GM18526 (cell line): ENCODE measurements around the gene SLC35F6.

Source experiments
- POLR2A ChIP-seq: IDR thresholded peaks from 3 replicates; pipeline ENCODE4 v1.6.1; 2011; ENCODE audit not compliant: insufficient read length; ENCODE audit errors: extremely low read depth

SLC35F6 gene

GRCh38 chr2:26725521-26725820 lies 38.6 kb upstream of the SLC35F6 start:
- TF ChIP-seq POLR2A, result no peak

DNA sequence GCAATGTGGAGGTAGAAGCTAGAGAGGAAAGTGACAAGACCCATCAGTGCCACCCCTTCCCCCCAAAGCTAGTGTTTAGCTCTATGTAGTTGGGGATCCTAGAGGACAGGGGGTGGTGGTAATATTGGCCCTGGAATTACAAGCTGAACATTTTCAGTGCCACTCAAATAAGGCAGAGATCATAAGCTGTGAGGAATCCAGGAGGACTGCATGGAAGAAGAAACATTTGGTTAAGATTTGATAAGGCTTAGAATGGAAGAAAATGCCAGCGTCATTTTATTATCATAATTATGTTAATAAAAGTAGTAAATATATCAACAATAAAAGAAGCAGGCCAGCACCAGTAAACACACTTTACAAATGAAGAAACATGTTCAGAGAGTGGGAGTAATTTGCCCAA lies 37.9 kb upstream of the SLC35F6 start:
- no peak for TF ChIP-seq POLR2A

DNA sequence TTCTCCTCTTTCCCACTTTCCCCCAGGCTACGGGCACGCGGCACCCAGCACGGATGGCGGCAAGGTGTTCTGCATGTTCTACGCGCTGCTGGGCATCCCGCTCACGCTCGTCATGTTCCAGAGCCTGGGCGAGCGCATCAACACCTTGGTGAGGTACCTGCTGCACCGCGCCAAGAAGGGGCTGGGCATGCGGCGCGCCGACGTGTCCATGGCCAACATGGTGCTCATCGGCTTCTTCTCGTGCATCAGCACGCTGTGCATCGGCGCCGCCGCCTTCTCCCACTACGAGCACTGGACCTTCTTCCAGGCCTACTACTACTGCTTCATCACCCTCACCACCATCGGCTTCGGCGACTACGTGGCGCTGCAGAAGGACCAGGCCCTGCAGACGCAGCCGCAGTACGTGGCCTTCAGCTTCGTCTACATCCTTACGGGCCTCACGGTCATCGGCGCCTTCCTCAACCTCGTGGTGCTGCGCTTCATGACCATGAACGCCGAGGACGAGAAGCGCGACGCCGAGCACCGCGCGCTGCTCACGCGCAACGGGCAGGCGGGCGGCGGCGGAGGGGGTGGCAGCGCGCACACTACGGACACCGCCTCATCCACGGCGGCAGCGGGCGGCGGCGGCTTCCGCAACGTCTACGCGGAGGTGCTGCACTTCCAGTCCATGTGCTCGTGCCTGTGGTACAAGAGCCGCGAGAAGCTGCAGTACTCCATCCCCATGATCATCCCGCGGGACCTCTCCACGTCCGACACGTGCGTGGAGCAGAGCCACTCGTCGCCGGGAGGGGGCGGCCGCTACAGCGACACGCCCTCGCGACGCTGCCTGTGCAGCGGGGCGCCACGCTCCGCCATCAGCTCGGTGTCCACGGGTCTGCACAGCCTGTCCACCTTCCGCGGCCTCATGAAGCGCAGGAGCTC lies 36.2 kb upstream of the SLC35F6 start:
- TF ChIP-seq POLR2A, result no peak

DNA sequence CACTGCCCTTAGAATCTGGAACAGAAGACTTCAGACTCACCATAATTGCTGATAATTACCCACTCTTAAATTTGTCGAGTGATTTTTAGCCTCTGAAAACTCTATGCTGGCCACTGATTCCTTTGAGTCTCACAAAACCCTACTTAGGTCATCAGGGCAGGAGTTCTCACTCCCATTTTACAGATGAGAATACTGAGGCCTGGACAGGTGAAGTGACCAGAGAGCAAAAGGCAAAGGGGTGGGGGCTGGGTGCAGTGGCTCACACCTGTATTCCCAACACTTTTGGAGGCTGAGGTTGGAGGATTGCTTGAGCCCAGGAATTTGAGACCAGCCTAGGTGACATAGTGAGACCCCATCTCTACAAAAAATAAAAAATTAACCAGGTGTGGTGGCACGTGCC lies 34.8 kb upstream of the SLC35F6 start:
- no peak for TF ChIP-seq POLR2A

DNA sequence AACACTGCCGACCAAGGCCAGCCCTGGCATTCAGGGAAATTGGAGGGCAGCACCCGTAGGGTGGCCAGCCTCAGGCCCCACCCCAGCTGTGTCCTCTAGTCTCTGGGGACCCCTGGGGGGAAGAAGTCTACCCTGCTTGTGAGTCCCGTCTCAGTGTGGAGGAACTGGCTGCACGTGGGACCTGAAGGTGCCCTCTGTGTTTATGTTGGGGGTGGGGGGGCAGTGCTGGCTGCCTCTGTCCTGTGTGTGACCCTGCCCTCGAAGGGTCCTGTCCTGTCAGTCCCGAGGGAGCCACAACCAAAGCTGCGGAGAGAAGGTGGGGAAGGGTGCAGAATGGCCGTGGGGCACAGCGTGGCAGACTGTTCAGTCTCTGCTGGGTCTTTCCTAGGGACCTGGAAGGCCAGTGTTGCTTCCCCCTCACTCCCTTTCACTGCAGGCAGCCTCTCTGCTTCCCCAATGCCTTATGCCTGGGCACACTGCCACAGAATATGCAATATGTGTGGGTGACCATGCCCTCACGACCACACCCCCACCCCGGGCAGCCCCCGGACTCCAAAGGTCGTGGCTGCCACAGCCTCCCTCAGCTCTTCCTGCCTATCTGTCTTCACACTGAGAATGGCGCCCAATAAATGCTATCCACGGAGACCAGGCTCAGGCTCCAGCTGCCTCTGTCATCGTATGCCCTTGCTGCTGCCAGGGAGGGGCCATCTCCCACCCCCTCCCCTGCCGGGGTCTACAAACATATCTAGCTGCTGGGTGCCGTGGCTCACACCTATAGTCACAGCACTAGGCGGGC lies 33.3 kb upstream of the SLC35F6 start:
- TF ChIP-seq POLR2A, result no peak

GRCh38 chr2:26731714-26732113 lies 32.4 kb upstream of the SLC35F6 start:
- no peak for TF ChIP-seq POLR2A

DNA sequence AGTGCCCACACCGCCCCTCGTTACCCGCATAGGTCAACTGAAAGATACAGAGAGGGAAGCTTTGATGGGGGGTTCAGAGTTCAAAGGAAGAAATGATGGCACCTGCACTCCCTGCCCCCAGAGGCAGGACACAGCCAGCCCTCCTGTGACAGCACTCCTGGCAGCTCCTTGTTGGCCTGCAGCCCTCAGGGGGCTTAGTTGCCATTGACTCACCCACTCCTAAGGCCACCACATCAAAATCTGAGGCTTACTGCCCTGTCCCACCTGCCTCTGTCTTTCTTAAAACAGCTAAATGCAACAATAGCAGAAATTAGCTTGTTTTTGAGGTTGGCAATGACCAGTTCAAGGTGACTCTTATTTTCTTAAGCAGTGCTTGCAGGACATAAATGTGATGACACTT lies 31.6 kb upstream of the SLC35F6 start:
- TF ChIP-seq POLR2A, result no peak

GRCh38 chr2:26733413-26733812 lies 30.7 kb upstream of the SLC35F6 start:
- TF ChIP-seq POLR2A, result no peak

DNA sequence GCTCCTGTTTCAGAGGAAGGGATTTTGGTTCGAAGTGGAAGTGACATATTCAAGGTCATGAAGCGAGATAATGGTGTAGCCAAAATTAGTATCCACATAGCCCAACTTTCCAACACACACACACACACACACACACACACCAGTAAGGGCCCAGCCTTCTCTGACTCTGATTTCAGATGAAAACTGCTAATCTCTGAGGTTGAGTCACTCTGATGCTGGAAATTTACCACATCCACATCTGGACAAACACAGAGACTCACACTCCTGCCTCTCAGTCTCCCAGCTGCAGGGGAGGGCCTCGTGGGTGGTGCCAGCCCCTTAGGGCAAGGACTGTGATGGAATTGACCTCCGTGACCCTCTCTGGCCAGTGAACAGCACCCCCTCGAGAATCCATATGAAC lies 29.0 kb upstream of the SLC35F6 start:
- TF ChIP-seq POLR2A, result no peak

- TF ChIP-seq POLR2A, result no peak
These were observed 28.0 kb upstream of the SLC35F6 start for GRCh38 chr2:26735883-26736588.

DNA sequence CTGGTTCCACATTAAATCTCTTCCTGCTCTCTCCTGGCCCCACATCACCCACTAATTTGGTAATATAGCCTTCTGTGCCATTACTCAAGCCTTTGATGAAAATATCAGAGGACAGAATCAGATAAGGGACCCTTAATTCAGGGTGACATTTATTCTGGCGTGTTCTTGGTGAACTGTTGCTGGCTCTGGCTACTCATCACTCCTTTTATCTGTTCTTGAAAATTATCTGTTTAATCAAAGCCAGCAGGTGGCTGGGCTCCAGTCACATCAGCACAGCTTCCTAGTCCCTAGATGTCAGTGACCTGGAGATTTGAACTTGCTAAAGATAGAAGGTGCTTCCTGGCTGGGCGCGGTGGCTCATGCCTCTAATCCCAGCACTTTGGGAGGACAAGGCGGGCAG lies 26.9 kb upstream of the SLC35F6 start:
- no peak for TF ChIP-seq POLR2A

GRCh38 chr2:26738481-26738880 lies 25.6 kb upstream of the SLC35F6 start:
- TF ChIP-seq POLR2A, result no peak

GRCh38 chr2:26739514-26739913 lies 24.6 kb upstream of the SLC35F6 start:
- no peak for TF ChIP-seq POLR2A

DNA sequence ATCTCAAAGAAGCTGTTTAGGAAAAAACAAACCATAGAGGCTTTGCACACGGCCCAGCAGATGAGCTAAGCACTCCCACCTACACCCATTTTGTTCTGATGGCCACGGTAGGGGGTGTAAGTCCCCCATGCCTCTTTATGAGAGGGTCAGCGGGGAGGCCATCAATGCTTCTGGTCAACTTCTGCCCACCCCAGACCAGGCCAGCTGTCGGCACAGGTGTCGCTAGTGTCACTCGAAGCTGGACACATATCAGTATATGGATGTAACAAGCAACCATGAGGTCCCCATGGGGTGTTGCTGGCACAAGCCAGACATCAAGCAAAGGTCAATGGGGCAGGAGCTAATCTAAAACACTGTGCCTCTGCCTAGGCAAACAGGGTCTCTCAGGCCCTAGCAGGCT lies 23.7 kb upstream of the SLC35F6 start:
- no peak for TF ChIP-seq POLR2A

GRCh38 chr2:26740890-26741302 lies 23.2 kb upstream of the SLC35F6 start:
- no peak for TF ChIP-seq POLR2A

DNA sequence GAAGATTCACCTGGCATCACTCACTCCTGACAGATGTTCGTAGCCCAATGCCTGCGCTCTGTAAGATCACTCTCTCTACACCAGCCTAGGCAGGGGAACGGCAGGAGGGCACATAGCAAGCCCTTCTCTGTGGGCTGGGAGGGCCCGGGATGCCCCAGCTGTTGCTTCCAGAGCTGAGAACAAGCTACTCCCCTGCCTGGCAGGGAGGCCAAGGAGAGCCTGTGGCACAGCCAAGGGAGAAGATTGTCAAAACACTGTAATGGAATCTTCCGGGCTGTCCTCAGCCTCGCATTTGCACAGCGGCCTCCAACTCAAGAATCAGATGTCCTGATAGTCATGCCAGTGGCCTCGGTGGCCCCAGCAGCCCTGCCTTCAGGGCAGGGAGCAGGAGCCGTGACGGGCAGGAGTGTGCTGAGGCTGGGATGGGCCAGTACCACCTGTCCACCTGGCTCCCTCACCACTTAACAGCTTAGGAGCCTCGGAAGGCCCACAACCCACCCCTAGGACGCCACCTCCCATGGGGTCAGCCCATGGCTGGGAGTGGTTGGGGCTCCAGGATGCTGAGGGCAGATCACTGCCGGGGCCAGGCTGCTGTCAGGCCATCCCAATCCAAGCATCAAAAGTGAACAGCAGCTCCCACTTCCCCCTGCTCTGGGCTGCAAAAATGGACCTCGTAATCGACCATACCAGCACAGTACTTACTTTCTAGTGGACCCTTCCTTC lies 21.9 kb upstream of the SLC35F6 start:
- TF ChIP-seq POLR2A, result no peak

- TF ChIP-seq POLR2A, result no peak
These were observed 20.2 kb upstream of the SLC35F6 start for GRCh38 chr2:26743852-26744251.
